ENCODE measurements around the gene GPC6. TPM values are rescaled to one million over a fixed set of nuclear protein-coding genes. Genes with fewer than 3 reads are reported as not detected.

The GPC6 gene
- total and polyA plus RNA-seq, 2 donors (not counting 3 experiments of a cell fraction or from before 2014, with no cell fraction given), result 0.01 TPM; not detected in 1

- Histone ChIP-seq H3K4me1 (ENCODE audit: control insufficient read depth, extremely low read depth, insufficient read depth, low read length) (no peaks in the 10 kb centered on the region), H2AFZ (ENCODE audit: low read depth, low read length) (no peak overlapping the region), H4K20me1 (replicated peaks; ENCODE audit: control insufficient read depth, extremely low read depth, insufficient read depth, low read length) (no peaks in the 10 kb centered on the region), H3K9me1 (replicated peaks; ENCODE audit: control insufficient read depth, extremely low read depth, insufficient read depth, low read length) (no peaks in the 10 kb centered on the region), H3K27me3 (ENCODE audit: control insufficient read depth in 2 of 2, insufficient read depth in 2 of 2, low read length in 2 of 2) (no peaks in the 10 kb centered on the region), H3K27ac (ENCODE audit: insufficient read depth, low read depth, low read length) (no peak overlapping the region), H3K4me2 (ENCODE audit: insufficient read depth, low read length) (no peak overlapping the region), H3K9me3 (replicated peaks; ENCODE audit: control insufficient read depth, insufficient read depth, low read length) (peaks cover 3% of the 10 kb centered on the region), H3K36me3 (ENCODE audit: control insufficient read depth in 2 of 2, extremely low read depth in 1 of 2, insufficient read depth in 2 of 2, low read length in 2 of 2) (no peaks in the 10 kb centered on the region), H3K4me3 (replicated peaks in 1 of 3; ENCODE audit: insufficient read depth in 1 of 3, low read depth in 1 of 3, low read length in 3 of 3) (no peak overlapping the region), H3K9ac (replicated peaks; ENCODE audit: extremely low read depth, insufficient read depth, low read length) (no peak overlapping the region), H3K79me2 (ENCODE audit: control insufficient read depth, insufficient read depth, low read length) (no peaks in the 10 kb centered on the region)
- no peak for FAIRE-seq
- dilution Hi-C loops (cut with MboI; ENCODE audit: extremely low pct_ligation_motif_present, low sequenced_read_pairs) (no loop called here), intact Hi-C loops (cut with micrococcal nuclease) (no loop called here)
- no peak for DNase-seq (ENCODE audit: low read depth, low spot score)
- no peak for TF ChIP-seq CTCF (IDR thresholded peaks at IDR 0.05; ENCODE audit: extremely low read depth in 1 of 2, insufficient read depth in 1 of 2, low read depth in 1 of 2, low read length in 2 of 2)
- no peak for TF ChIP-seq POLR2A (IDR thresholded peaks at IDR 0.05; ENCODE audit: low read depth, low read length)
- no peak for TF ChIP-seq MAX (IDR thresholded peaks at IDR 0.05; ENCODE audit: insufficient read depth, insufficient read length)
- no peak for TF ChIP-seq JUN (IDR thresholded peaks at IDR 0.05; ENCODE audit: borderline replicate concordance, insufficient read depth, insufficient read length, low read depth)
- TF ChIP-seq GATA2 (IDR thresholded peaks at IDR 0.05; ENCODE audit: insufficient read depth, insufficient read length, low read depth, low read length), result no peak
- no peak for TF ChIP-seq POLR2AphosphoS5 (IDR thresholded peaks at IDR 0.05; ENCODE audit: insufficient read depth, low read depth, low read length)
- no peak for TF ChIP-seq MYC (IDR thresholded peaks at IDR 0.05; ENCODE audit: low read depth, low read length)
- no TSS peak for BruUV-seq (replicated peaks)
- ChIA-PET POLR2A (no interaction called here), CTCF (no interaction called here)
These were observed 56.6 kb downstream of the GPC6 start for GRCh38 chr13:93283255-93283654.

Measured in endothelial cell of umbilical vein (primary cell).